Activated naive CD8-positive, alpha-beta T cell treated with anti-CD3 and anti-CD28 coated beads, Interleukin-2, amount 50 U/mL, for 24 hours (primary cell): ENCODE measurements around the gene AGPAT3.

Experiments used
- ATAC-seq: fragments of 150-1000 bp; cut with Tn5 transposase; one replicate; pipeline ENCODE4 v1.10.0; 2021
- DNase-seq: peaks from one replicate; pipeline ENCODE4 v3.0.0; 2021
- H3K27ac Mint-ChIP-seq: one replicate; pipeline ENCODE4 v1.8.0; 2021; ENCODE audit warnings: mild to moderate bottlenecking, mixed read lengths
- H3K27me3 Mint-ChIP-seq: one replicate; pipeline ENCODE4 v1.8.0; 2021; ENCODE audit warnings: mixed read lengths
- H3K36me3 Mint-ChIP-seq: one replicate; pipeline ENCODE4 v1.8.0; 2021; ENCODE audit warnings: low read depth, mixed read lengths
- H3K4me1 Mint-ChIP-seq: one replicate; pipeline ENCODE4 v1.8.0; 2021; ENCODE audit warnings: mixed read lengths
- H3K4me3 Mint-ChIP-seq: one replicate; pipeline ENCODE4 v1.8.0; 2021; ENCODE audit warnings: mild to moderate bottlenecking, moderate library complexity, mixed read lengths
- H3K9me3 Mint-ChIP-seq: one replicate; pipeline ENCODE4 v1.8.0; 2021; ENCODE audit warnings: mixed read lengths

Gene AGPAT3

GRCh38 chr21:44013380-44014088 is 148.5 kb downstream of the AGPAT3 start:
- peak; percentile 11 for ATAC-seq
- H3K4me1 Mint-ChIP-seq, result peaks cover 66% of the 10 kb centered on the region

GRCh38 chr21:44017601-44018000 is 152.6 kb downstream of the AGPAT3 start:
- Mint-ChIP-seq H3K4me1 (peaks cover 89% of the 10 kb centered on the region), H3K36me3 (peaks cover 21% of the 10 kb centered on the region), H3K27me3 (no peaks in the 10 kb centered on the region), H3K9me3 (no peaks in the 10 kb centered on the region), H3K27ac (peak overlapping the region; percentile 50), H3K4me3 (no peak overlapping the region)
- ATAC-seq (no peak), DNase-seq (no peak)

More at GRCh38 chr21:44013380-44014088, 148.5 kb downstream of the AGPAT3 start:
- H3K36me3 Mint-ChIP-seq, result peaks cover 21% of the 10 kb centered on the region
- peak overlapping the region; percentile 94 for H3K4me3 Mint-ChIP-seq
- H3K9me3 Mint-ChIP-seq, result no peaks in the 10 kb centered on the region
- no peaks in the 10 kb centered on the region for H3K27me3 Mint-ChIP-seq
- peak; percentile 52 for DNase-seq
- H3K27ac Mint-ChIP-seq, result peak overlapping the region; percentile 94

GRCh38 chr21:44018127-44018526 is 153.1 kb downstream of the AGPAT3 start:
- no peaks in the 10 kb centered on the region for H3K9me3 Mint-ChIP-seq
- DNase-seq (no peak), ATAC-seq (no peak)
- peaks cover 91% of the 10 kb centered on the region for H3K4me1 Mint-ChIP-seq
- no peak overlapping the region for H3K4me3 Mint-ChIP-seq
- H3K27ac Mint-ChIP-seq, result peak overlapping the region; percentile 50
- H3K27me3 Mint-ChIP-seq, result no peaks in the 10 kb centered on the region
- peaks cover 23% of the 10 kb centered on the region for H3K36me3 Mint-ChIP-seq

GRCh38 chr21:44018813-44019567 is 154.0 kb downstream of the AGPAT3 start:
- Mint-ChIP-seq H3K4me1 (peaks cover 91% of the 10 kb centered on the region), H3K27ac (peak overlapping the region; percentile 72), H3K27me3 (no peaks in the 10 kb centered on the region), H3K9me3 (no peaks in the 10 kb centered on the region), H3K36me3 (peaks cover 22% of the 10 kb centered on the region), H3K4me3 (peak overlapping the region; percentile 24)
- ATAC-seq (peak; percentile 66), DNase-seq (no peak)

- ATAC-seq (no peak), DNase-seq (no peak)
- no peaks in the 10 kb centered on the region for H3K9me3 Mint-ChIP-seq
- H3K4me3 Mint-ChIP-seq, result no peak overlapping the region
- H3K4me1 Mint-ChIP-seq, result peaks cover 91% of the 10 kb centered on the region
- H3K27me3 Mint-ChIP-seq, result no peaks in the 10 kb centered on the region
- H3K27ac Mint-ChIP-seq, result peak overlapping the region; percentile 72
- peaks cover 19% of the 10 kb centered on the region for H3K36me3 Mint-ChIP-seq
These were observed 154.5 kb downstream of the AGPAT3 start for GRCh38 chr21:44019568-44019958.

GRCh38 chr21:44020551-44020950 is 155.5 kb downstream of the AGPAT3 start:
- Mint-ChIP-seq H3K4me3 (no peak overlapping the region), H3K27me3 (no peaks in the 10 kb centered on the region), H3K27ac (peak overlapping the region; percentile 40), H3K36me3 (peaks cover 19% of the 10 kb centered on the region), H3K9me3 (no peaks in the 10 kb centered on the region), H3K4me1 (peaks cover 92% of the 10 kb centered on the region)
- ATAC-seq (no peak), DNase-seq (no peak)

GRCh38 chr21:44021064-44021463 is 156.0 kb downstream of the AGPAT3 start:
- H3K27ac Mint-ChIP-seq, result peak overlapping the region; percentile 34
- H3K4me3 Mint-ChIP-seq, result no peak overlapping the region
- peaks cover 20% of the 10 kb centered on the region for H3K36me3 Mint-ChIP-seq
- DNase-seq (no peak), ATAC-seq (no peak)
- no peaks in the 10 kb centered on the region for H3K9me3 Mint-ChIP-seq
- H3K27me3 Mint-ChIP-seq, result no peaks in the 10 kb centered on the region
- H3K4me1 Mint-ChIP-seq, result peaks cover 92% of the 10 kb centered on the region

- H3K4me1 Mint-ChIP-seq, result peaks cover 88% of the 10 kb centered on the region
- H3K4me3 Mint-ChIP-seq, result no peak overlapping the region
- H3K27ac Mint-ChIP-seq, result no peak overlapping the region
- peaks cover 23% of the 10 kb centered on the region for H3K36me3 Mint-ChIP-seq
- no peaks in the 10 kb centered on the region for H3K27me3 Mint-ChIP-seq
- no peaks in the 10 kb centered on the region for H3K9me3 Mint-ChIP-seq
- DNase-seq (no peak), ATAC-seq (no peak)
These were observed 159.2 kb downstream of the AGPAT3 start for GRCh38 chr21:44024257-44024656.

- H3K27me3 Mint-ChIP-seq, result no peaks in the 10 kb centered on the region
- H3K4me1 Mint-ChIP-seq, result peaks cover 84% of the 10 kb centered on the region
These were observed 159.9 kb downstream of the AGPAT3 start for GRCh38 chr21:44024887-44025353.

GRCh38 chr21:44027607-44028286 is 162.7 kb downstream of the AGPAT3 start:
- H3K4me3 Mint-ChIP-seq, result no peak overlapping the region
- DNase-seq (no peak), ATAC-seq (no peak)
- H3K4me1 Mint-ChIP-seq, result peaks cover 67% of the 10 kb centered on the region
- no peaks in the 10 kb centered on the region for H3K9me3 Mint-ChIP-seq
- peaks cover 26% of the 10 kb centered on the region for H3K36me3 Mint-ChIP-seq
- peak overlapping the region; percentile 42 for H3K27ac Mint-ChIP-seq
- H3K27me3 Mint-ChIP-seq, result no peaks in the 10 kb centered on the region

More at GRCh38 chr21:44024887-44025353, 159.9 kb downstream of the AGPAT3 start:
- H3K36me3 Mint-ChIP-seq, result peaks cover 23% of the 10 kb centered on the region
- peak overlapping the region; percentile 89 for H3K27ac Mint-ChIP-seq
- DNase-seq (no peak), ATAC-seq (no peak)
- peak overlapping the region; percentile 51 for H3K4me3 Mint-ChIP-seq
- no peaks in the 10 kb centered on the region for H3K9me3 Mint-ChIP-seq

- ATAC-seq, result no peak
- peaks cover 64% of the 10 kb centered on the region for H3K4me1 Mint-ChIP-seq
- no peak overlapping the region for H3K27ac Mint-ChIP-seq
These were observed 163.2 kb downstream of the AGPAT3 start for GRCh38 chr21:44028287-44028659.

GRCh38 chr21:44029460-44030087 is 164.6 kb downstream of the AGPAT3 start:
- Mint-ChIP-seq H3K4me1 (peaks cover 51% of the 10 kb centered on the region), H3K27me3 (no peaks in the 10 kb centered on the region), H3K36me3 (peaks cover 34% of the 10 kb centered on the region), H3K4me3 (no peak overlapping the region), H3K9me3 (no peaks in the 10 kb centered on the region), H3K27ac (no peak overlapping the region)
- DNase-seq (no peak), ATAC-seq (no peak)

More at GRCh38 chr21:44028287-44028659, 163.2 kb downstream of the AGPAT3 start:
- no peak for DNase-seq
- Mint-ChIP-seq H3K36me3 (peaks cover 29% of the 10 kb centered on the region), H3K9me3 (no peaks in the 10 kb centered on the region), H3K4me3 (no peak overlapping the region), H3K27me3 (no peaks in the 10 kb centered on the region)

- H3K27me3 Mint-ChIP-seq, result no peaks in the 10 kb centered on the region
- no peak for DNase-seq
- H3K4me1 Mint-ChIP-seq, result peaks cover 4% of the 10 kb centered on the region
- H3K27ac Mint-ChIP-seq, result peak overlapping the region; percentile 44
- H3K4me3 Mint-ChIP-seq, result no peak overlapping the region
- H3K36me3 Mint-ChIP-seq, result peaks cover 43% of the 10 kb centered on the region
- ATAC-seq, result no peak
- no peaks in the 10 kb centered on the region for H3K9me3 Mint-ChIP-seq
These were observed 170.2 kb downstream of the AGPAT3 start for GRCh38 chr21:44035244-44035643.
